GM19193 (cell line): Measurements from ENCODE around the gene EFL1.

ENCODE experiments used
- POLR2A ChIP-seq: IDR thresholded peaks from 4 replicates; pipeline ENCODE4 v1.6.1; 2011; ENCODE audit not compliant: insufficient read depth, insufficient read length; ENCODE audit errors: extremely low read depth

The EFL1 gene

GRCh38 chr15:82127581-82127980 is 135.0 kb downstream of the EFL1 start:
- TF ChIP-seq POLR2A, result no peak

GRCh38 chr15:82126346-82126745 is 136.2 kb downstream of the EFL1 start:
- TF ChIP-seq POLR2A, result no peak

- no peak for TF ChIP-seq POLR2A
Observed at GRCh38 chr15:82124331-82125263, 137.9 kb downstream of the EFL1 start.

- no peak for TF ChIP-seq POLR2A
Observed at GRCh38 chr15:82122746-82123400, 139.7 kb downstream of the EFL1 start.

GRCh38 chr15:82118040-82118439 is 144.5 kb downstream of the EFL1 start:
- TF ChIP-seq POLR2A, result no peak

GRCh38 chr15:82117296-82117695 is 145.2 kb downstream of the EFL1 start:
- TF ChIP-seq POLR2A, result no peak

- no peak for TF ChIP-seq POLR2A
Observed at GRCh38 chr15:82114660-82115059, 147.9 kb downstream of the EFL1 start.

- TF ChIP-seq POLR2A, result no peak
Observed at GRCh38 chr15:82113106-82113715, 149.3 kb downstream of the EFL1 start.

GRCh38 chr15:82111918-82112317 is 150.6 kb downstream of the EFL1 start:
- no peak for TF ChIP-seq POLR2A

- no peak for TF ChIP-seq POLR2A
Observed at GRCh38 chr15:82110144-82110543, 152.4 kb downstream of the EFL1 start.

GRCh38 chr15:82108489-82109078 is 153.9 kb downstream of the EFL1 start:
- TF ChIP-seq POLR2A, result no peak

- no peak for TF ChIP-seq POLR2A
Observed at GRCh38 chr15:82106679-82107078, 155.9 kb downstream of the EFL1 start.

- no peak for TF ChIP-seq POLR2A
Observed at GRCh38 chr15:82105451-82106215, 156.9 kb downstream of the EFL1 start.

- no peak for TF ChIP-seq POLR2A
Observed at GRCh38 chr15:82103468-82103867, 159.1 kb downstream of the EFL1 start.
